Esophagus muscularis mucosa (tissue), 3 donors: ENCODE data around the gene IGFBP4.

Source experiments
- CTCF ChIP-seq, 3 experiments: fragments of 200-600 bp in 2 of 3; fragments of 450-650 bp in 1 of 3; sonication (generic) in 2 of 3; IDR thresholded peaks; one replicate each; pipeline ENCODE4 v1.5.1; 2017 to 2019; ENCODE audit warnings: antibody characterized with exemption in 3 of 3, mild to moderate bottlenecking in 2 of 3, moderate library complexity in 1 of 3
- POLR2AphosphoS5 ChIP-seq, 2 donors: sonication (generic); formaldehyde crosslinking; IDR thresholded peaks; one replicate each; pipeline ENCODE4 v1.6.1; 2017; ENCODE audit warnings: antibody characterized with exemption in 2 of 2

- no peak for TF ChIP-seq POLR2AphosphoS5 (IDR thresholded peaks at IDR 0.05)
- TF ChIP-seq CTCF (IDR thresholded peaks at IDR 0.05), result no peak
Observed at GRCh38 chr17:40478486-40478885, 35.2 kb downstream of the IGFBP4 start.
